Liver (tissue), 3 donors: ENCODE results near the gene BRD3.

Source experiments
- HNF4A ChIP-seq, 2 donors: conservative IDR thresholded peaks; 2 replicates each; pipeline ENCODE4 v1.6.1; 2016; ENCODE audit warnings: antibody characterized with exemption in 2 of 2, mild to moderate bottlenecking in 2 of 2
- NR2F2 ChIP-seq: IDR thresholded peaks from 2 replicates; pipeline ENCODE4 v1.6.1; 2016; ENCODE audit warnings: antibody characterized with exemption
- RAD21 ChIP-seq, 2 donors: IDR thresholded peaks; 2 replicates each; pipeline ENCODE4 v1.6.1; 2016; ENCODE audit warnings: antibody characterized with exemption in 2 of 2, mild to moderate bottlenecking in 2 of 2
- TAF1 ChIP-seq: conservative IDR thresholded peaks from 2 replicates; pipeline ENCODE4 v1.6.1; 2016; ENCODE audit warnings: antibody characterized with exemption, mild to moderate bottlenecking
- YY1 ChIP-seq: IDR thresholded peaks from 2 replicates; pipeline ENCODE4 v1.6.1; 2016; ENCODE audit warnings: antibody characterized with exemption, mild to moderate bottlenecking
- TF ChIP-seq, protein P1 (sequence below): fragments of 150-350 bp; IDR thresholded peaks from 2 replicates; pipeline ENCODE4 v1.5.1; 2017; ENCODE audit warnings: improper control_type of control experiment, low read depth, low read length; ENCODE audit not compliant: missing input control
- TF ChIP-seq, protein P2 (sequence below): IDR thresholded peaks from 2 replicates; pipeline ENCODE4 v1.6.1; 2016; ENCODE audit warnings: antibody characterized with exemption, mild to moderate bottlenecking
- TF ChIP-seq, protein P3 (sequence below): IDR thresholded peaks from 2 replicates; pipeline ENCODE4 v1.6.1; 2016; ENCODE audit warnings: antibody characterized with exemption
- TF ChIP-seq, protein P4 (sequence below): IDR thresholded peaks from 2 replicates; pipeline ENCODE4 v1.6.1; 2016; ENCODE audit warnings: antibody characterized with exemption
- TF ChIP-seq, protein P5 (sequence below): IDR thresholded peaks from 2 replicates; pipeline ENCODE4 v1.6.1; 2016; ENCODE audit warnings: antibody characterized with exemption
- donor health status: healthy.
- donor health status: healthy.

DNA sequence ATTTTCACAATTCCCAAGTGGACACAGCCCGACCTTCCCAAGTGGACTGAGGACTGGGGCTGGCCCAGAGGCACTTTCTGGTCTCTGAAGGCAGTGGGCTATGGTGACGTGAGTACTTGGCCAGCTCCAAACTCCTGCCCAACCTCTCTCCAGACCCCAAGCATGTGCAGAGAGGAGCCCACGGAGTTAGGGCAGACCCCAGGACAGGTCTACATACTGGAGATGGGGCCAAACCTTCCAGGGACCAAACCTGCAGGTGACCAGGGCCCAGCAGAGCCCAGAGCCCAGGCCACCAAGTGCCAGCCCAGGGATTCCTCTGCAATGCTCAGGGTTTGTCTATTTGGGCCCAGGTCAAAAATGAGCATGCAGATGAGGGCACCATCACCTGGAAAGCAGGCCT lies 15.3 kb downstream of the BRD3 start:
- TF ChIP-seq, protein P1, sequence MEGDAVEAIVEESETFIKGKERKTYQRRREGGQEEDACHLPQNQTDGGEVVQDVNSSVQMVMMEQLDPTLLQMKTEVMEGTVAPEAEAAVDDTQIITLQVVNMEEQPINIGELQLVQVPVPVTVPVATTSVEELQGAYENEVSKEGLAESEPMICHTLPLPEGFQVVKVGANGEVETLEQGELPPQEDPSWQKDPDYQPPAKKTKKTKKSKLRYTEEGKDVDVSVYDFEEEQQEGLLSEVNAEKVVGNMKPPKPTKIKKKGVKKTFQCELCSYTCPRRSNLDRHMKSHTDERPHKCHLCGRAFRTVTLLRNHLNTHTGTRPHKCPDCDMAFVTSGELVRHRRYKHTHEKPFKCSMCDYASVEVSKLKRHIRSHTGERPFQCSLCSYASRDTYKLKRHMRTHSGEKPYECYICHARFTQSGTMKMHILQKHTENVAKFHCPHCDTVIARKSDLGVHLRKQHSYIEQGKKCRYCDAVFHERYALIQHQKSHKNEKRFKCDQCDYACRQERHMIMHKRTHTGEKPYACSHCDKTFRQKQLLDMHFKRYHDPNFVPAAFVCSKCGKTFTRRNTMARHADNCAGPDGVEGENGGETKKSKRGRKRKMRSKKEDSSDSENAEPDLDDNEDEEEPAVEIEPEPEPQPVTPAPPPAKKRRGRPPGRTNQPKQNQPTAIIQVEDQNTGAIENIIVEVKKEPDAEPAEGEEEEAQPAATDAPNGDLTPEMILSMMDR, result no peak
- TF ChIP-seq, protein P2, sequence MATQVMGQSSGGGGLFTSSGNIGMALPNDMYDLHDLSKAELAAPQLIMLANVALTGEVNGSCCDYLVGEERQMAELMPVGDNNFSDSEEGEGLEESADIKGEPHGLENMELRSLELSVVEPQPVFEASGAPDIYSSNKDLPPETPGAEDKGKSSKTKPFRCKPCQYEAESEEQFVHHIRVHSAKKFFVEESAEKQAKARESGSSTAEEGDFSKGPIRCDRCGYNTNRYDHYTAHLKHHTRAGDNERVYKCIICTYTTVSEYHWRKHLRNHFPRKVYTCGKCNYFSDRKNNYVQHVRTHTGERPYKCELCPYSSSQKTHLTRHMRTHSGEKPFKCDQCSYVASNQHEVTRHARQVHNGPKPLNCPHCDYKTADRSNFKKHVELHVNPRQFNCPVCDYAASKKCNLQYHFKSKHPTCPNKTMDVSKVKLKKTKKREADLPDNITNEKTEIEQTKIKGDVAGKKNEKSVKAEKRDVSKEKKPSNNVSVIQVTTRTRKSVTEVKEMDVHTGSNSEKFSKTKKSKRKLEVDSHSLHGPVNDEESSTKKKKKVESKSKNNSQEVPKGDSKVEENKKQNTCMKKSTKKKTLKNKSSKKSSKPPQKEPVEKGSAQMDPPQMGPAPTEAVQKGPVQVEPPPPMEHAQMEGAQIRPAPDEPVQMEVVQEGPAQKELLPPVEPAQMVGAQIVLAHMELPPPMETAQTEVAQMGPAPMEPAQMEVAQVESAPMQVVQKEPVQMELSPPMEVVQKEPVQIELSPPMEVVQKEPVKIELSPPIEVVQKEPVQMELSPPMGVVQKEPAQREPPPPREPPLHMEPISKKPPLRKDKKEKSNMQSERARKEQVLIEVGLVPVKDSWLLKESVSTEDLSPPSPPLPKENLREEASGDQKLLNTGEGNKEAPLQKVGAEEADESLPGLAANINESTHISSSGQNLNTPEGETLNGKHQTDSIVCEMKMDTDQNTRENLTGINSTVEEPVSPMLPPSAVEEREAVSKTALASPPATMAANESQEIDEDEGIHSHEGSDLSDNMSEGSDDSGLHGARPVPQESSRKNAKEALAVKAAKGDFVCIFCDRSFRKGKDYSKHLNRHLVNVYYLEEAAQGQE, result no peak
- TF ChIP-seq, protein P3, sequence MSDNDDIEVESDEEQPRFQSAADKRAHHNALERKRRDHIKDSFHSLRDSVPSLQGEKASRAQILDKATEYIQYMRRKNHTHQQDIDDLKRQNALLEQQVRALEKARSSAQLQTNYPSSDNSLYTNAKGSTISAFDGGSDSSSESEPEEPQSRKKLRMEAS, result no peak
- TF ChIP-seq HNF4A (conservative IDR thresholded peaks at IDR 0.05), result no peak
- no peak for TF ChIP-seq TAF1
- TF ChIP-seq, protein P4, sequence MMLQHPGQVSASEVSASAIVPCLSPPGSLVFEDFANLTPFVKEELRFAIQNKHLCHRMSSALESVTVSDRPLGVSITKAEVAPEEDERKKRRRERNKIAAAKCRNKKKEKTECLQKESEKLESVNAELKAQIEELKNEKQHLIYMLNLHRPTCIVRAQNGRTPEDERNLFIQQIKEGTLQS, result no peak
- TF ChIP-seq YY1, result no peak
- TF ChIP-seq, protein P5, sequence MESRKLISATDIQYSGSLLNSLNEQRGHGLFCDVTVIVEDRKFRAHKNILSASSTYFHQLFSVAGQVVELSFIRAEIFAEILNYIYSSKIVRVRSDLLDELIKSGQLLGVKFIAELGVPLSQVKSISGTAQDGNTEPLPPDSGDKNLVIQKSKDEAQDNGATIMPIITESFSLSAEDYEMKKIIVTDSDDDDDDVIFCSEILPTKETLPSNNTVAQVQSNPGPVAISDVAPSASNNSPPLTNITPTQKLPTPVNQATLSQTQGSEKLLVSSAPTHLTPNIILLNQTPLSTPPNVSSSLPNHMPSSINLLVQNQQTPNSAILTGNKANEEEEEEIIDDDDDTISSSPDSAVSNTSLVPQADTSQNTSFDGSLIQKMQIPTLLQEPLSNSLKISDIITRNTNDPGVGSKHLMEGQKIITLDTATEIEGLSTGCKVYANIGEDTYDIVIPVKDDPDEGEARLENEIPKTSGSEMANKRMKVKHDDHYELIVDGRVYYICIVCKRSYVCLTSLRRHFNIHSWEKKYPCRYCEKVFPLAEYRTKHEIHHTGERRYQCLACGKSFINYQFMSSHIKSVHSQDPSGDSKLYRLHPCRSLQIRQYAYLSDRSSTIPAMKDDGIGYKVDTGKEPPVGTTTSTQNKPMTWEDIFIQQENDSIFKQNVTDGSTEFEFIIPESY, result no peak
- no peak for TF ChIP-seq RAD21 (IDR thresholded peaks at IDR 0.05)
- no peak for TF ChIP-seq NR2F2
